ENCODE measurements around the gene BRDT.
"Not testable (repeated sequence)": the region's sequence is repeated elsewhere in the genome, so short reads cannot be mapped to it uniquely, and the experiment has no call there.

Gene BRDT

DNA sequence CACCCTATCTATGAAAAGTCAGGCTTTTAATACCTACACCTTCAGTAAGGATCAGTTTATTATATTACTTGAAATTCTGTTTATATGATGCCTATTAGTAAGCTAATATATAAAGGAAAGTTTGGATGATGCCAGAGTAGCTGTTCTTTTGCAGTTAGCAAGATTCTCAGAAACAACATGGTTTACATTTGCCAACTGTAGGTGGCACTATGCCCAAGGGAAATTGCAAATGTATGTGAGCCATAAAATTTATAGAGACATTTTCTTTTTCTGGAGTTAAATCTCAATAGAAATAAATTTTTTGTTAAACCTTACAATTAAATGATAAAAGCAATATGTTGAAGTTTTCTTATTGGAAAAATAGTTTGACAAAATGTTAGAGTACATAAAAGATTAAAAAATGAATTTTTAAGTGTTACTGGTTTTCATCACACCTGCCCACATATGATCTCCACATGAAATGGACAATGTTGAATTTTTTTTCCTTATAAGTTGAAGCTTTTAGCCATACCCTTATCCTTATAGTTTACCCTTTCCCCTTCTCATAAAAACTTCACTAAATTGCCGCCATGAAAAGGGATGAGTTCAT, 48.5 kb downstream of the BRDT start:
- peak in 1 of 2 experiments; percentile 19 for DNase-seq

GRCh38 chr1:92004129-92004528, 54.9 kb downstream of the BRDT start:
- no peak for DNase-seq

DNA sequence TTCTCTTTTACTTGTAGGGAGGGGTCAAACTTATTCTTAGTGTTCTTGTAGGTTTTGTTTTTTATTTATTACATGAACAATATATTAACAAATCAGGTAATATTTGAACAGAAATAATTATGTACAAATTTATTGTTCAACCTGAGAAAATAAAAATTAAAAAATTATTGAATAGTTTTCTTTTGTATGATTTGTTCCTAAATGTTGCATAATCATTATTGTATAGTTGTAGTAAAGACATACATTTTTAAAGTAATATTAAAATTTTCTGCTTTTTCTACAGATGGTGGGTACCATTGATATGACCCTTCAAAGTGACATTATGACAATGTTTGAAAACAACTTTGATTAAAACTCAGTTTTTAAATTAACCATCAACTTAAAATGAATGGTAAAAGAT, 64.7 kb downstream of the BRDT start:
- DNase-seq: no peak

DNA sequence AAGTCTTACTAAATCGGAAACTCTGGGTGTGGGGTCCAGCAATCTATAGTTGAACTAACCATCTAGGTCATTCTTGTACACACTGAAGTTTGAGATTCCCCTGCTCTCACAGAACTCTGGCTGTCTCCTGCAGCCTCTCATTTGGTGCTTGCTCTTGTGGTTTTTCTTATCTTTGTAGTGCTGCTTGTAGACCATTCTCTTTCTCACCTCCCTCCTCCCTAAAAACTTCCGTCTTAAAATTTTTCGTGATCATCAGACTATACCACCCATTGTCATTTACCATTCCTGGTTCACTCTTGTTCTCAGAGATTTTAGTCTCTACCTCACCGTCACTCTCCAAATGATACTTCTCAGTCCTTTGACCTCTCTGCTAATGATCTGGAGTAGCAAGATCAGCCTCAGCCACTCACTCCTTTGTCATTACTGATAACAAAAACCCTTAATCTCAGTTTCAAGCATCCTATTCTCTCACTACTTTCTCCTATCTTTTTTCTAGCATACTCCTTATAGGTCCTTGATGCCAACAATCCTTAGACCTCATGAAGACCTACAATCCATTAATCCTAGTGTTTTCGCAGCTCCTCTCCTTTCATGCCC, 67.6 kb downstream of the BRDT start:
- no peak for DNase-seq

GRCh38 chr1:92017656-92018055, 68.5 kb downstream of the BRDT start:
- no peak for DNase-seq

DNA sequence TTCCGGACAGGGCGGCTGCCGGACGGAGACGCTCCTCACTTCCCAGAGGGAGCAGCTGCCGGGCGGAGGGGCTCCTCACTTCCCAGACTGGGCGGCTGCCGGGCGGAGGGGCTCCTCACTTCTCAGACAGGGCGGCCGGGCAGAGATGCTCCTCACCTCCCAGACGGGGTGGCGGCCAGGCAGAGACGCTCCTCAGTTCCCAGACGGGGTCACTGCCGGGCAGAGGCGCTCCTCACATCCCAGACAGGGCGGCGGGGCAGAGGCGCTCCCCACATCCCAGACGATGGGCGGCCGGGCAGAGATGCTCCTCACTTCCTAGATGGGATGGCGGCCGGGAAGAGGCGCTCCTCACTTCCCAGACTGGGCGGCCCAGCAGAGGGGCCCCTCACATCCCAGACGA, 76.8 kb downstream of the BRDT start:
- not testable (repeated sequence) for DNase-seq

GRCh38 chr1:92026806-92027205, 77.6 kb downstream of the BRDT start:
- DNase-seq: no peak

GRCh38 chr1:92029241-92029922, 80.2 kb downstream of the BRDT start:
- no peak for DNase-seq

GRCh38 chr1:92030656-92031107, 81.5 kb downstream of the BRDT start:
- peak in 1 of 2 experiments; percentile 8 for DNase-seq

GRCh38 chr1:92031281-92032110, 82.3 kb downstream of the BRDT start:
- no peak for DNase-seq

DNA sequence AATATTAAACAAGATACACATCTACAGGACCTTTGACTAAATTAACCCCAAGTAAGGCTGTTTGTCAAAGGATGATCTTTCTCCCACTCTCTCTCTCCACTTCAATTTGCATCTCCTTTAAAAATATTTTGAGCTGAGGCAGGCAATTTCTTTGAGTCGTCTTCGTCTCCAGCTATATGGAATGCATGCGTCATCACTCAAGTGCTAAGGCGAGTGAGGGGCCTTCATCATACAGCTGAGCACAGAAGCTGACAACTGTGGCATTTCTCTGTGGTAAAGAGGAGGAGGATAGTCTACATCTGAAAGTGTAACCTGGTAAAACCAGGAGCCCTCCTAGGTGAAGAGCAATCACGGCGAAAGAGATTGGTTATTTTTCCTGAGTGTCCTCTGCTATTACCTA, 88.2 kb downstream of the BRDT start:
- DNase-seq: no peak

DNA sequence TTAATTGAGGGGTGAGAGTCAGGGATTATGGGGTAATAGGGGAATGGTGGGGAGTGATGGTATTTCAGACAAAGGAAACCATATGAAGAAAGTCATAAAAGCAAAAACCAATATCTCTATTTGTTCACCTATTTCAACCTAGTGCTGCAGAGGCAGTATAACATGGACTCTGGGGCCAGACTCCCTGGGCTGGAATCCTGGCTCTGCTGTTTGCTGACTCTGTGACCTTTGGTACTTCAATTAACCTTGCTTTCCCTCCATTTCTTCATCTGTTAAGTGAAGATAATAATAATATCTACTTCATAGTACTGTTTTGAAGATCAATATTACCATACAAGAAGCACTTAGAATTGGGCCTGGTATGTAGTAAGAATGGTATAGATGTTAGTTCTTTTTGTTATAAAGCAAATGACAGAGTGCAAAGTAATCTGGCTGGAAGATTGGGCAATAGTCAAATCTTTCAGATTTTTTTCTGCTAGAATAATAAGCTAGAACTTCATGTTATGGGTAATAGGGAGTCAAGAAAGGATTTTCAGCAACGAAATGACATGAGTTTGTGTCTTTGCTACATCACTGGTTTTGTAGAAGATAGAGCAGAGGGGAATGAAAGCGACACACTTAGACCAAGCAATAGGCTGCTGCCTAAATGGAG, 89.6 kb downstream of the BRDT start:
- DNase-seq: no peak

- no peak for DNase-seq
These were observed 91.8 kb downstream of the BRDT start for GRCh38 chr1:92040971-92041370.

DNA sequence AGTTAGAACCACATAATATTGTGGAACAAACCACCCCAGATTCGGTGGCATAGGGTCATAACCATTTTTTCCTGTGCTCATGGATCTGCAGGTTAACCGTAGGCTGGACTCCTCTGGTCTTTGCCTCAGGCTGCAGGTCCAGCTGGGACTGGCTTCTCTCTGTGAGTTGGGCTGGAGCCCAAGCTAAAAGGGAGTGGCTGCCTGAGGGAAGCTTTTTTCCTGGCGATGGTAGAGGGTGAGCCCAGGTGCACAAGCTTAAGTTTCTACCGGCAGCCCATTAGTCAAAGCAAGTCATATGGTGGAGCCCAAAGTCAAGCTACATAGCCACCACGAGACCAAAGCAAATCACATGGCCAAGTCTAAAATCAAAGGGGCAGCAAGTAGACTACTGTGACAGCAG, 94.4 kb downstream of the BRDT start:
- no peak for DNase-seq

- no peak for DNase-seq
These were observed 96.7 kb downstream of the BRDT start for GRCh38 chr1:92045766-92046495.

- no peak for DNase-seq
These were observed 102.7 kb downstream of the BRDT start for GRCh38 chr1:92051948-92052347.
